B cell (primary cell): ENCODE data around the gene WFDC1. TPM values are rescaled to one million over a fixed set of nuclear protein-coding genes. Genes with fewer than 3 reads are reported as not detected.

Experiments
- ATAC-seq: fragments of 200-7000 bp; cut with Tn5 transposase; one replicate; pipeline ENCODE4 v1.10.0; 2021; ENCODE audit warnings: low read depth, mild to moderate bottlenecking, moderate number of reproducible peaks, moderate library complexity
- CTCF ChIA-PET: fragments of 350-600 bp; sonication (Branson Sonifier 250); formaldehyde crosslinking; loops from one replicate; lab custom pipeline; 2021; ENCODE audit warnings: antibody characterized with exemption, inconsistent platforms; lab: Charles Lee
- POLR2A ChIA-PET: fragments of 350-600 bp; sonication (Branson Sonifier 250); formaldehyde crosslinking; loops from one replicate; lab custom pipeline; 2021; ENCODE audit warnings: antibody characterized with exemption; lab: Charles Lee
- DNase-seq: peaks from one replicate; pipeline ENCODE4 v3.0.0; 2013
- H2AFZ ChIP-seq: 2 replicates; pipeline ENCODE4 v1.6.1; 2012; ENCODE audit warnings: mild to moderate bottlenecking, low read depth, low read length; ENCODE audit not compliant: insufficient read depth, poor library complexity, severe bottlenecking
- H3K27ac ChIP-seq, 2 donors: 1 replicate in 1 of 2; 2 replicates in 1 of 2; pipeline ENCODE4 v1.5.1; 2012 to 2013; ENCODE audit warnings: low read length in 2 of 2, mild to moderate bottlenecking in 2 of 2, moderate library complexity in 1 of 2
- H3K27me3 ChIP-seq, 4 experiments: fragments of 200-600 bp in 1 of 4; sonication (generic) in 1 of 4; replicated peaks in 1 of 4; 1 replicate in 2 of 4; 2 replicates in 2 of 4; pipeline versions ENCODE4 v1.6.1 to v1.7.0; 2013 to 2016; ENCODE audit warnings: low read length in 3 of 4, mild to moderate bottlenecking in 2 of 4, mixed read lengths in 1 of 4, moderate library complexity in 1 of 4; ENCODE audit not compliant: insufficient read depth in 4 of 4, control insufficient read depth in 3 of 4; ENCODE audit errors: control extremely low read depth in 1 of 4
- H3K36me3 ChIP-seq, 2 experiments: replicated peaks in 1 of 2; 1 replicate in 1 of 2; 2 replicates in 1 of 2; pipeline versions ENCODE4 v1.6.1 to v1.7.1; 2013; ENCODE audit warnings: low read length in 1 of 2; ENCODE audit not compliant: insufficient read depth in 2 of 2, control insufficient read depth in 1 of 2; ENCODE audit errors: control extremely low read depth in 1 of 2, extremely low read depth in 1 of 2
- H3K4me1 ChIP-seq, 2 donors: fragments of 200-600 bp in 1 of 2; sonication (generic) in 1 of 2; 1 replicate in 1 of 2; 2 replicates in 1 of 2; pipeline versions ENCODE4 v1.5.1 to v1.6.1; 2013 to 2017; ENCODE audit warnings: low read length in 2 of 2; ENCODE audit not compliant: control insufficient read depth in 2 of 2, insufficient read depth in 2 of 2
- H3K4me2 ChIP-seq: replicated peaks from 2 replicates; pipeline ENCODE3; 2012; ENCODE audit warnings: mild to moderate bottlenecking, low read depth, low read length; ENCODE audit not compliant: poor library complexity, severe bottlenecking
- H3K4me3 ChIP-seq, 5 experiments: fragments of 200-600 bp in 1 of 5; sonication (generic) in 1 of 5; 1 replicate in 3 of 5; 2 replicates in 2 of 5; pipeline versions ENCODE4 v1.5.1 to v1.7.0; 2011 to 2016; ENCODE audit warnings: low read length in 4 of 5, mild to moderate bottlenecking in 4 of 5, low read depth in 2 of 5, control low read depth in 1 of 5, moderate library complexity in 1 of 5; ENCODE audit not compliant: insufficient read depth in 1 of 5; ENCODE audit errors: control extremely low read depth in 1 of 5, extremely low read depth in 1 of 5
- H3K79me2 ChIP-seq: fragments of 200-600 bp; sonication (generic); one replicate; pipeline ENCODE4 v1.6.0; 2016; ENCODE audit warnings: low read length; ENCODE audit not compliant: control insufficient read depth, insufficient read depth
- H3K9ac ChIP-seq: fragments of 200-600 bp; sonication (generic); 2 replicates; pipeline ENCODE4 v1.6.1; 2017; ENCODE audit warnings: mild to moderate bottlenecking, low read length, moderate library complexity
- H3K9me3 ChIP-seq, 3 donors: one replicate each; pipeline versions ENCODE4 v1.6.1 to v1.7.1; 2013; ENCODE audit warnings: low read length in 2 of 3; ENCODE audit not compliant: control insufficient read depth in 2 of 3, insufficient read depth in 1 of 3; ENCODE audit errors: control extremely low read depth in 1 of 3
- H4K20me1 ChIP-seq: 2 replicates; pipeline ENCODE4 v1.6.0; 2012; ENCODE audit warnings: mild to moderate bottlenecking, low read length; ENCODE audit not compliant: insufficient read depth, control insufficient read depth, poor library complexity, severe bottlenecking
- H3K27ac Mint-ChIP-seq: one replicate; pipeline ENCODE4 v1.8.0; 2021; ENCODE audit warnings: mixed read lengths
- H3K27me3 Mint-ChIP-seq: one replicate; pipeline ENCODE4 v1.8.0; 2021; ENCODE audit warnings: mixed read lengths
- H3K4me1 Mint-ChIP-seq: one replicate; pipeline ENCODE4 v1.8.0; 2021; ENCODE audit warnings: mixed read lengths
- H3K4me3 Mint-ChIP-seq: one replicate; pipeline ENCODE4 v1.8.0; 2021; ENCODE audit warnings: mixed read lengths
- H3K9me3 Mint-ChIP-seq: one replicate; pipeline ENCODE4 v1.8.0; 2022; ENCODE audit warnings: mixed read lengths; ENCODE audit not compliant: insufficient read depth
- EZH2 ChIP-seq: IDR thresholded peaks from 2 replicates; pipeline ENCODE4 v1.6.1; 2012; ENCODE audit warnings: borderline replicate concordance, low read depth, mild to moderate bottlenecking, moderate library complexity, low read length; ENCODE audit not compliant: insufficient read depth, poor library complexity, severe bottlenecking
- WGBS: methylation state at CpG from one replicate; pipeline ENCODE4 v1.1.5; 2013; ENCODE audit warnings: missing lambda C conversion rate; ENCODE audit not compliant: insufficient coverage; 5-methylcytosine and 5-hydroxymethylcytosine counted together
- intact Hi-C: fragments of 100-400 bp; cut with micrococcal nuclease; formaldehyde crosslinking; loops from one replicate; pipeline ENCODE4 v1.10.0; 2022
- polyA plus RNA-seq: library from polyadenylated mRNA; depleted of rRNA; stranded (reverse); fragments of >200 nt; gene quantifications from 2 replicates; pipeline ENCODE4 v1.2.3, GENCODE V29; 2012
- total RNA-seq, 2 donors: library from RNA; stranded (reverse); fragments of 120-200 nt in 1 of 2; gene quantifications; 1 replicate in 1 of 2; 2 replicates in 1 of 2; pipeline versions ENCODE4 v1.2.3 to v1.2.4, GENCODE V29; 2013 to 2022
- TF ChIP-seq, protein P1 (sequence below): fragments of 200-600 bp; IDR thresholded peaks from one replicate; pipeline ENCODE4 v1.8.0; 2022; ENCODE audit warnings: antibody characterized with exemption, mild to moderate bottlenecking

Gene WFDC1
- total and polyA plus RNA-seq, 2 donors (not counting 1 experiment from before 2014, with no cell fraction given): not detected

DNA sequence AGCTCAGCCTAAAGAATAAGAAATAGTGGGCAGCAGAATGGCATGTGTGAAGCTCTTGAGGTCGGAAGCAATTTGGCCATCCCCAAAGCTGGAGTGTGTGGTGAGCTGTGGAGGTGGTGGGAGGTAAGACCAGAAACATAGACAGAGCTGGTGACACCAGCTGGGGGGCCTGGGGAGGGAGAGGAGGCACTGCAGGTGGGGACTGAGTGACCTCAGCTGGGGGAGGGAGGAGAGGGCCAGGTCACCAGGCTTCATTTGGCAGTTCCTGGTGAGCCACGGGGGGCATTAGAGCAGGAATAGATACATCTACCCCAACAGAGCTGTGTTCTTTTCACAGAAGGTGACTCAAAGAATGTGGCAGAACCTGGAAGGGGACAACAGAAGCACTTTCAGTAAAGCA lies 31.9 kb downstream of the WFDC1 start:
- no peak overlapping the region for H3K4me3 ChIP-seq
- intact Hi-C loops: no loop called here
- CTCF ChIA-PET: no interaction called here

DNA sequence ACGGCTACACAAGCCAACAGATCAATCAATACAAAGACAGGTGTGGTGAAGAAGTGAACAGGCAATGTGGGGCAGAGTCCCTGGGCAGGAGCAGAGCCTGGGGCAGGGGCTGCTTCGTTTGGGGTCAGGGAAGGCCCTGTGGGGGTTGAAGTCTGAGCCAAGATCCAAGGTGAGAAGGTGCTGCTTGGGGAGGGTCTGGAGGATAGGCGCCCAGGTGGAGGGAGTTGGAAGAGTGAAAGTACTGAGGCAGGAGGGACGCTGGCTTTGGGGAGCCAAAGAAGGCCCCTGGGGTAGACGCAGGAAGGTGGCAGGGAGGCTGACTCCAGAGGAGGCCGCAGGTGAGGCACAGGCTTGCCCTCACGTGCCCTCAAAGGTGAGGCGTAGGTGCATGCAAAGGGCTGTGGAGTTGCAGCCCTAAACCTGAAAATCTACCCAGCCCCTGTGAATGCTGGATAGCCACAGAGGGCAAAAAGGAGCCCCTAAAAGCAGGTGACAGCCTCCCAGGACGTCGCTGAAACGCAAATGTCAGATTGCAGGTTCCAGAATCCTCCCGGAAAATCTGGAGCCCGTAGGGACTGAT lies 33.3 kb downstream of the WFDC1 start:
- TF ChIP-seq EZH2: no peak
- TF ChIP-seq, protein P1, sequence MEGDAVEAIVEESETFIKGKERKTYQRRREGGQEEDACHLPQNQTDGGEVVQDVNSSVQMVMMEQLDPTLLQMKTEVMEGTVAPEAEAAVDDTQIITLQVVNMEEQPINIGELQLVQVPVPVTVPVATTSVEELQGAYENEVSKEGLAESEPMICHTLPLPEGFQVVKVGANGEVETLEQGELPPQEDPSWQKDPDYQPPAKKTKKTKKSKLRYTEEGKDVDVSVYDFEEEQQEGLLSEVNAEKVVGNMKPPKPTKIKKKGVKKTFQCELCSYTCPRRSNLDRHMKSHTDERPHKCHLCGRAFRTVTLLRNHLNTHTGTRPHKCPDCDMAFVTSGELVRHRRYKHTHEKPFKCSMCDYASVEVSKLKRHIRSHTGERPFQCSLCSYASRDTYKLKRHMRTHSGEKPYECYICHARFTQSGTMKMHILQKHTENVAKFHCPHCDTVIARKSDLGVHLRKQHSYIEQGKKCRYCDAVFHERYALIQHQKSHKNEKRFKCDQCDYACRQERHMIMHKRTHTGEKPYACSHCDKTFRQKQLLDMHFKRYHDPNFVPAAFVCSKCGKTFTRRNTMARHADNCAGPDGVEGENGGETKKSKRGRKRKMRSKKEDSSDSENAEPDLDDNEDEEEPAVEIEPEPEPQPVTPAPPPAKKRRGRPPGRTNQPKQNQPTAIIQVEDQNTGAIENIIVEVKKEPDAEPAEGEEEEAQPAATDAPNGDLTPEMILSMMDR: no peak
- ATAC-seq: no peak

More for the DNA sequence above, 31.9 kb downstream of the WFDC1 start:
- POLR2A ChIA-PET: no interaction called here
- no peak overlapping the region for H3K4me3 Mint-ChIP-seq
- Histone ChIP-seq H3K27me3 (no peaks in the 10 kb centered on the region), H3K4me1 (no peaks in the 10 kb centered on the region), H3K9ac (no peak overlapping the region), H3K4me2 (no peak overlapping the region), H3K79me2 (no peaks in the 10 kb centered on the region), H4K20me1 (no peaks in the 10 kb centered on the region), H3K36me3 (no peaks in the 10 kb centered on the region), H3K27ac (no peak overlapping the region), H2AFZ (no peak overlapping the region), H3K9me3 (peaks cover 0 to 10% (median 0%) of the 10 kb centered on the region in 3 donors)
- 92% methylated on average over 1 of the region's 2 CpGs for WGBS
- peaks cover 16% of the 10 kb centered on the region for H3K27me3 Mint-ChIP-seq
- H3K4me1 Mint-ChIP-seq: no peaks in the 10 kb centered on the region
- no peak for TF ChIP-seq EZH2
- TF ChIP-seq, protein P1: no peak
- H3K9me3 Mint-ChIP-seq: no peaks in the 10 kb centered on the region
- no peak overlapping the region for H3K27ac Mint-ChIP-seq
- ATAC-seq: no peak
- no peak for DNase-seq

More for the DNA sequence above, 33.3 kb downstream of the WFDC1 start:
- intact Hi-C loops: no loop called here
- 80% methylated on average over 12 of the region's 13 CpGs for WGBS
- H3K27ac ChIP-seq: no peak overlapping the region
- no peak overlapping the region for H3K9ac ChIP-seq
- no peaks in the 10 kb centered on the region for H3K27me3 ChIP-seq
- no peaks in the 10 kb centered on the region for H3K4me1 ChIP-seq
- Mint-ChIP-seq H3K27me3 (peaks cover 24% of the 10 kb centered on the region), H3K27ac (no peak overlapping the region), H3K4me1 (no peaks in the 10 kb centered on the region), H3K4me3 (no peak overlapping the region), H3K9me3 (no peaks in the 10 kb centered on the region)
- CTCF ChIA-PET: no interaction called here
- POLR2A ChIA-PET: no interaction called here
- no peaks in the 10 kb centered on the region for H4K20me1 ChIP-seq
- H3K9me3 ChIP-seq: peaks cover 0 to 10% (median 0%) of the 10 kb centered on the region in 3 donors
- no peaks in the 10 kb centered on the region for H3K36me3 ChIP-seq
- H3K79me2 ChIP-seq: no peaks in the 10 kb centered on the region
- H2AFZ ChIP-seq: no peak overlapping the region
- no peak for DNase-seq
- no peak overlapping the region for H3K4me3 ChIP-seq
- H3K4me2 ChIP-seq: no peak overlapping the region
